ENCODE measurements around the gene FKBP10. TPM values are rescaled to one million over a fixed set of nuclear protein-coding genes. Genes with fewer than 3 reads are reported as not detected.
A peak's percentile ranks its signal among the peaks of the same experiment; 100 is the strongest.
"Not testable (repeated sequence)": the region's sequence is repeated elsewhere in the genome, so short reads cannot be mapped to it uniquely, and the experiment has no call there.

The FKBP10 gene
- total RNA-seq, 1 donor from 2014 or later: 186 TPM

- peak; percentile 86 for DNase-seq
Observed at GRCh38 chr17:41811549-41812380, 1.0 kb upstream of the FKBP10 start, which contains the start of gene P3H4. P3H4 (minus strand) TSS chr17:41811949; CDS start chr17:41811915, 34 bp downstream.

- DNase-seq: peak; percentile 14
Observed at GRCh38 chr17:41813152-41813680, 412 bp downstream of the FKBP10 start.

- DNase-seq: no peak
Observed at GRCh38 chr17:41813699-41814124, 908 bp downstream of the FKBP10 start.

- no peak for DNase-seq
Observed at GRCh38 chr17:41814195-41814594, 1.4 kb downstream of the FKBP10 start.

- no peak for DNase-seq
Observed at GRCh38 chr17:41816637-41817320, 4.0 kb downstream of the FKBP10 start.

- no peak for DNase-seq
Observed at GRCh38 chr17:41818024-41818423, 5.2 kb downstream of the FKBP10 start.

GRCh38 chr17:41821776-41822175 is 9.0 kb downstream of the FKBP10 start:
- no peak for DNase-seq

- no peak for DNase-seq
Observed at GRCh38 chr17:41822216-41823140, 9.7 kb downstream of the FKBP10 start.

GRCh38 chr17:41823141-41823524 is 10.3 kb downstream of the FKBP10 start:
- DNase-seq: no peak

GRCh38 chr17:41823580-41823979 is 10.8 kb downstream of the FKBP10 start:
- no peak for DNase-seq

GRCh38 chr17:41824086-41824485 is 11.3 kb downstream of the FKBP10 start:
- DNase-seq: no peak

- no peak for DNase-seq
Observed at GRCh38 chr17:41825175-41825845, 12.5 kb downstream of the FKBP10 start.

GRCh38 chr17:41829961-41830360 is 17.2 kb downstream of the FKBP10 start:
- DNase-seq: not testable (repeated sequence)

- DNase-seq: peak; percentile 7
Observed at GRCh38 chr17:41835214-41835799, 22.5 kb downstream of the FKBP10 start.

- DNase-seq: peak; percentile 59
Observed at GRCh38 chr17:41835800-41836549, 23.2 kb downstream of the FKBP10 start, which contains the start of gene NT5C3B. NT5C3B (minus strand) TSS chr17:41836232; CDS start chr17:41836193, 39 bp downstream.

- DNase-seq: no peak
Observed at GRCh38 chr17:41836550-41837196, 23.9 kb downstream of the FKBP10 start.

- no peak for DNase-seq
Observed at GRCh38 chr17:41837761-41838538, 25.1 kb downstream of the FKBP10 start, which contains the start of gene KLHL10. KLHL10 (plus strand) TSS chr17:41837825; CDS start chr17:41837933, 108 bp downstream.

- DNase-seq: not testable (repeated sequence)
Observed at GRCh38 chr17:41839448-41839847, 26.6 kb downstream of the FKBP10 start.

- not testable (repeated sequence) for DNase-seq
Observed at GRCh38 chr17:41840781-41841180, 28.0 kb downstream of the FKBP10 start.

Data from dermis blood vessel endothelial cell (primary cell).